Fibroblast of mammary gland (primary cell): ENCODE data around the gene ADGRV1.

Experiments
- DNase-seq: peaks from one replicate; pipeline ENCODE4 v3.0.0-alpha.2; 2010; ENCODE audit warnings: low read depth
- H3K4me3 ChIP-seq: 2 replicates; pipeline ENCODE4 v1.5.1; 2011; ENCODE audit warnings: low read depth, mild to moderate bottlenecking, low read length, moderate library complexity; ENCODE audit not compliant: control insufficient read depth
- CTCF ChIP-seq: conservative IDR thresholded peaks from 2 replicates; pipeline ENCODE4 v1.5.1; 2011; ENCODE audit warnings: low read depth, low read length, inconsistent platforms; ENCODE audit not compliant: control insufficient read depth, insufficient read depth

Gene ADGRV1

GRCh38 chr5:90902651-90903386, 344.2 kb downstream of the ADGRV1 start:
- TF ChIP-seq CTCF = no peak
- DNase-seq = no peak

GRCh38 chr5:90909101-90909503, 350.5 kb downstream of the ADGRV1 start:
- peak; percentile 48 for DNase-seq
- TF ChIP-seq CTCF = no peak
- H3K4me3 ChIP-seq = no peak overlapping the region

More at GRCh38 chr5:90902651-90903386, 344.2 kb downstream of the ADGRV1 start:
- no peak overlapping the region for H3K4me3 ChIP-seq

- DNase-seq = no peak
- TF ChIP-seq CTCF = no peak
- no peak overlapping the region for H3K4me3 ChIP-seq
Measured at GRCh38 chr5:90909940-90910339, 351.3 kb downstream of the ADGRV1 start.

GRCh38 chr5:90911169-90911568, 352.6 kb downstream of the ADGRV1 start:
- no peak for DNase-seq
- TF ChIP-seq CTCF = no peak
- no peak overlapping the region for H3K4me3 ChIP-seq

- DNase-seq = no peak
- no peak for TF ChIP-seq CTCF
- H3K4me3 ChIP-seq = no peak overlapping the region
Measured at GRCh38 chr5:90912476-90912875, 353.9 kb downstream of the ADGRV1 start.

- no peak overlapping the region for H3K4me3 ChIP-seq
- DNase-seq = no peak
- no peak for TF ChIP-seq CTCF
Measured at GRCh38 chr5:90915393-90915792, 356.8 kb downstream of the ADGRV1 start.
